HepG2 (cell line): ENCODE measurements around the gene LSMEM2. TPM values are rescaled to one million over a fixed set of nuclear protein-coding genes. Genes with fewer than 3 reads are reported as not detected.

Source experiments
- AGO2 ChIP-seq: fragments of 200-400 bp; formaldehyde crosslinking; optimal IDR thresholded peaks from 2 replicates; pipeline ENCODE3; 2017; ENCODE audit warnings: mild to moderate bottlenecking, low read depth, low read length, moderate library complexity
- FIP1L1 ChIP-seq: fragments of 200-400 bp; formaldehyde crosslinking; IDR thresholded peaks from 2 replicates; pipeline ENCODE4 v1.6.1; 2018; ENCODE audit warnings: low read depth, mild to moderate bottlenecking, low read length, moderate library complexity, borderline replicate concordance; ENCODE audit not compliant: insufficient read depth
- HHEX ChIP-seq: IDR thresholded peaks from 2 replicates; pipeline ENCODE4 v1.6.1; 2016; ENCODE audit warnings: control low read depth
- IKZF4 ChIP-seq: sonication (generic); formaldehyde crosslinking; IDR thresholded peaks from 2 replicates; pipeline ENCODE4 v1.5.1; 2020; ENCODE audit warnings: borderline replicate concordance, mild to moderate bottlenecking, low read depth, missing genetic modification reagents; ENCODE audit errors: not compliant biosample characterization
- MBNL3 ChIP-seq: fragments of 250-450 bp; sonication (Bioruptor Pico); conservative IDR thresholded peaks from 2 replicates; pipeline ENCODE4 v1.8.0; 2022; ENCODE audit warnings: mild to moderate bottlenecking, inconsistent platforms
- SALL2 ChIP-seq: sonication (generic); formaldehyde crosslinking; IDR thresholded peaks from 2 replicates; pipeline ENCODE4 v1.8.1; 2023; ENCODE audit warnings: mild to moderate bottlenecking, missing genetic modification reagents, inconsistent platforms
- SMAD1 ChIP-seq: sonication (generic); formaldehyde crosslinking; IDR thresholded peaks from 2 replicates; pipeline ENCODE4 v1.4.0; 2020; ENCODE audit warnings: missing genetic modification reagents, low read depth, mild to moderate bottlenecking, borderline replicate concordance
- SMC3 ChIP-seq: IDR thresholded peaks from 2 replicates; pipeline ENCODE4 v1.6.1; 2011; ENCODE audit warnings: low read length, improper control_type of control experiment
- SRSF9 ChIP-seq: fragments of 200-400 bp; formaldehyde crosslinking; IDR thresholded peaks from 2 replicates; pipeline ENCODE4 v1.6.1; 2018; ENCODE audit warnings: borderline replicate concordance, mild to moderate bottlenecking, low read depth, low read length; ENCODE audit not compliant: insufficient read depth, poor library complexity, severe bottlenecking
- SSRP1 ChIP-seq: IDR thresholded peaks from 2 replicates; pipeline ENCODE4 v1.6.1; 2016; ENCODE audit warnings: control low read depth
- USF2 ChIP-seq, 2 experiments: sonication (generic) in 1 of 2; formaldehyde crosslinking in 1 of 2; IDR thresholded peaks; 2 replicates each; pipeline versions ENCODE4 v1.5.1 to v1.6.1; 2011 to 2020; ENCODE audit warnings: borderline replicate concordance in 1 of 2, low read depth in 1 of 2, low read length in 1 of 2, mild to moderate bottlenecking in 1 of 2, missing genetic modification reagents in 1 of 2, moderate library complexity in 1 of 2
- ZBTB26 ChIP-seq: IDR thresholded peaks from 2 replicates; pipeline ENCODE4 v1.6.1; 2016; ENCODE audit warnings: missing compliant biosample characterization, missing genetic modification reagents, borderline replicate concordance
- ZBTB3 ChIP-seq: sonication (generic); formaldehyde crosslinking; IDR thresholded peaks from 2 replicates; pipeline ENCODE4 v1.4.0; 2020; ENCODE audit warnings: low read depth, mild to moderate bottlenecking, moderate library complexity, missing genetic modification reagents, borderline replicate concordance
- ZBTB7B ChIP-seq: sonication (generic); formaldehyde crosslinking; IDR thresholded peaks from 2 replicates; pipeline ENCODE4 v1.4.0; 2020; ENCODE audit warnings: missing genetic modification reagents
- ZNF256 ChIP-seq: sonication (generic); formaldehyde crosslinking; conservative IDR thresholded peaks from 2 replicates; pipeline ENCODE4 v1.4.0; 2020; ENCODE audit warnings: missing genetic modification reagents
- ZNF512B ChIP-seq: sonication (generic); formaldehyde crosslinking; IDR thresholded peaks from 2 replicates; pipeline ENCODE4 v1.5.1; 2020; ENCODE audit warnings: missing genetic modification reagents, mild to moderate bottlenecking, borderline replicate concordance
- ZNF567 ChIP-seq: sonication (generic); formaldehyde crosslinking; IDR thresholded peaks from 2 replicates; pipeline ENCODE4 v1.8.1; 2023; ENCODE audit warnings: mild to moderate bottlenecking, missing genetic modification reagents, borderline replicate concordance
- ZNF691 ChIP-seq: sonication (generic); formaldehyde crosslinking; IDR thresholded peaks from 2 replicates; pipeline ENCODE4 v1.4.0; 2020; ENCODE audit warnings: missing genetic modification reagents, low read depth, mild to moderate bottlenecking, borderline replicate concordance
- ZNF737 ChIP-seq: sonication (generic); formaldehyde crosslinking; IDR thresholded peaks from 2 replicates; pipeline ENCODE4 v1.5.0; 2020; ENCODE audit warnings: missing genetic modification reagents, mild to moderate bottlenecking, borderline replicate concordance
- ZNF816 ChIP-seq: sonication (generic); formaldehyde crosslinking; IDR thresholded peaks from 2 replicates; pipeline ENCODE4 v1.8.0; 2022; ENCODE audit warnings: missing genetic modification reagents, mild to moderate bottlenecking, borderline replicate concordance
- ZSCAN12 ChIP-seq: sonication (generic); formaldehyde crosslinking; IDR thresholded peaks from 2 replicates; pipeline ENCODE4 v1.9.0; 2021; ENCODE audit warnings: mild to moderate bottlenecking, missing genetic modification reagents
- ZZZ3 ChIP-seq: sonication (generic); formaldehyde crosslinking; IDR thresholded peaks from 2 replicates; pipeline ENCODE4 v1.4.0; 2020; ENCODE audit warnings: missing genetic modification reagents, mild to moderate bottlenecking, borderline replicate concordance
- polyA plus RNA-seq, 8 experiments: library from polyadenylated mRNA; depleted of rRNA in 3 of 8; stranded (reverse) in 7 of 8; unstranded in 1 of 8; fragments of >200 nt; fragmentation: Illumina TruSeq in 4 of 8; extraction: Trizol in 4 of 8; gene quantifications; 2 replicates each; pipeline versions ENCODE4 v1.2.1 to v1.2.3, GENCODE V29; 2011 to 2016; ENCODE audit warnings: low read depth in 4 of 8, missing spikeins in 1 of 8, mixed read lengths in 1 of 8; ENCODE audit not compliant: insufficient read depth in 1 of 8
- total RNA-seq, 5 experiments: library from RNA; depleted of rRNA; stranded (reverse); fragments of >200 nt; fragmentation: Illumina TruSeq; extraction: Trizol; gene quantifications; 2 replicates each; pipeline ENCODE4 v1.2.3, GENCODE V29; 2016; ENCODE audit warnings: low read depth in 1 of 5

Gene LSMEM2
- total and polyA plus RNA-seq, 2 of the 13 experiments (the other 11 are each of a cell fraction or from before 2014, with no cell fraction given): 0.07 to 0.41 TPM

GRCh38 chr3:50336452-50337174 lies 57.7 kb downstream of the LSMEM2 start (continued):
- TF ChIP-seq ZBTB26 (CRISPR knock-in tag): no peak
- no peak for TF ChIP-seq ZNF567 (CRISPR knock-in tag)
- no peak for TF ChIP-seq IKZF4 (CRISPR knock-in tag)
- no peak for TF ChIP-seq HHEX (CRISPR knock-in tag)
- peak; percentile 66; the same call in 1 of the 2 replicates for TF ChIP-seq ZSCAN12 (CRISPR knock-in tag)
- TF ChIP-seq ZNF691 (CRISPR knock-in tag): no peak
- TF ChIP-seq MBNL3 (CRISPR knock-in tag): no peak
- TF ChIP-seq ZNF256 (CRISPR knock-in tag): no peak; the same call in 1 of the 2 replicates
- no peak for TF ChIP-seq USF2 (IDR thresholded peaks at IDR 0.05; ENCODE audit: low read depth, low read length)
- no peak for TF ChIP-seq USF2 (CRISPR knock-in tag; IDR thresholded peaks at IDR 0.05; ENCODE audit: borderline replicate concordance)
- TF ChIP-seq ZZZ3: no peak
- no peak for TF ChIP-seq ZBTB7B (CRISPR knock-in tag)
- no peak for TF ChIP-seq SSRP1 (CRISPR knock-in tag)
- no peak for TF ChIP-seq SRSF9
- TF ChIP-seq ZNF512B (CRISPR knock-in tag): no peak
- TF ChIP-seq ZNF816 (CRISPR knock-in tag): no peak
- TF ChIP-seq FIP1L1: no peak
- no peak for TF ChIP-seq ZNF737 (CRISPR knock-in tag)
- no peak for TF ChIP-seq SMC3
- TF ChIP-seq AGO2: peak; percentile 31
- TF ChIP-seq SMAD1 (CRISPR knock-in tag): no peak
- no peak for TF ChIP-seq SALL2 (CRISPR knock-in tag)
- no peak for TF ChIP-seq ZBTB3 (CRISPR knock-in tag)
